K562 (cell line): Measurements from ENCODE around the gene HPN. TPM values are rescaled to one million over a fixed set of nuclear protein-coding genes. Genes with fewer than 3 reads are reported as not detected.

Experiments used
- ATAC-seq: fragments of 200-7000 bp; cut with Tn5 transposase; 3 replicates; pipeline ENCODE4 v1.9.1; 2020; ENCODE audit warnings: moderate library complexity
- BruUV-seq: library from RNA; stranded (reverse); fragments of 400-500 nt; replicated peaks from 2 replicates; lab custom pipeline; 2021; lab: Mats Ljungman, UMichigan
- CTCF ChIA-PET: fragments of 300-600 bp; formaldehyde crosslinking; extraction: SDS; loops from one replicate; lab custom pipeline; 2021; ENCODE audit warnings: low intra/inter-chr PET ratio; lab: Yijun Ruan, JAX
- POLR2A ChIA-PET: fragments of 300-600, 350-650 bp; sonication (Branson Sonifier 250); formaldehyde crosslinking; extraction: SDS; loops from one replicate; lab custom pipeline; 2021; ENCODE audit warnings: antibody characterized with exemption, inconsistent platforms; lab: Yijun Ruan, JAX
- DNase-seq, 4 experiments: peaks; one replicate each; pipeline versions ENCODE4 v3.0.0 to v3.0.0-alpha.2; 2011 to 2018; ENCODE audit warnings: low spot score in 3 of 4, mixed read lengths in 3 of 4; ENCODE audit errors: extremely low read depth in 1 of 4
- FAIRE-seq: peaks from 2 replicates; lab custom pipeline; 2011; peaks lifted over from hg19 to GRCh38; lab: Jason Lieb, UNC
- H2AFZ ChIP-seq: 2 replicates; pipeline ENCODE4 v1.6.0; 2011; ENCODE audit warnings: low read depth, low read length, control low read depth, inconsistent platforms
- H3K27ac ChIP-seq: fragments of 200-600 bp; 3 replicates; pipeline ENCODE4 v1.8.0; 2011; ENCODE audit warnings: low read depth, mild to moderate bottlenecking, control low read depth, inconsistent platforms, low read length, moderate library complexity, mixed read lengths; ENCODE audit errors: extremely low read depth
- H3K27me3 ChIP-seq, 2 experiments: fragments of 300-600 bp in 1 of 2; 2 replicates in 1 of 2; 3 replicates in 1 of 2; pipeline versions ENCODE4 v1.6.0 to v1.8.0; 2011; ENCODE audit warnings: inconsistent platforms in 2 of 2, low read length in 2 of 2, mild to moderate bottlenecking in 1 of 2, mixed read lengths in 1 of 2, moderate library complexity in 1 of 2; ENCODE audit not compliant: control insufficient read depth in 2 of 2, insufficient read depth in 2 of 2
- H3K36me3 ChIP-seq: fragments of 300-600 bp; 3 replicates; pipeline ENCODE4 v1.8.0; 2011; ENCODE audit warnings: mild to moderate bottlenecking, low read length, inconsistent platforms; ENCODE audit not compliant: control insufficient read depth, insufficient read depth
- H3K4me1 ChIP-seq, 2 experiments: fragments of 200-600 bp in 1 of 2; replicated peaks in 1 of 2; 2 replicates in 1 of 2; 3 replicates in 1 of 2; pipeline versions ENCODE4 v1.5.1 to v1.8.0; 2011; ENCODE audit warnings: inconsistent platforms in 2 of 2, low read length in 2 of 2, mild to moderate bottlenecking in 1 of 2, mixed read lengths in 1 of 2, moderate library complexity in 1 of 2; ENCODE audit not compliant: control insufficient read depth in 2 of 2, insufficient read depth in 2 of 2
- H3K4me2 ChIP-seq: 2 replicates; pipeline ENCODE4 v1.6.1; 2011; ENCODE audit warnings: low read length, control low read depth, inconsistent platforms, mixed read lengths; ENCODE audit not compliant: insufficient read depth
- H3K4me3 ChIP-seq: fragments of 200-600 bp; sonication (generic), shearing (Covaris generic); 2 replicates; pipeline ENCODE4 v1.5.1; 2016; ENCODE audit warnings: control low read depth, inconsistent platforms
- H3K79me2 ChIP-seq: fragments of 200-600 bp; 3 replicates; pipeline ENCODE4 v1.8.0; 2011; ENCODE audit warnings: low read length, inconsistent platforms; ENCODE audit not compliant: control insufficient read depth, insufficient read depth
- H3K9ac ChIP-seq, 2 experiments: 2 replicates each; pipeline versions ENCODE4 v1.6.0 to v1.6.1; 2011; ENCODE audit warnings: low read depth in 2 of 2, low read length in 2 of 2, control low read depth in 1 of 2, inconsistent platforms in 1 of 2, mild to moderate bottlenecking in 1 of 2, mixed read lengths in 1 of 2; ENCODE audit not compliant: insufficient read depth in 1 of 2
- H3K9me1 ChIP-seq: one replicate; pipeline ENCODE4 v1.6.0; 2011; ENCODE audit warnings: inconsistent platforms, mild to moderate bottlenecking, low read length, moderate library complexity; ENCODE audit not compliant: control insufficient read depth, insufficient read depth
- H3K9me3 ChIP-seq: replicated peaks from 2 replicates; pipeline ENCODE4 v1.5.1; 2011; ENCODE audit warnings: low read depth, low read length, inconsistent platforms; ENCODE audit not compliant: control insufficient read depth, insufficient read depth
- H4K20me1 ChIP-seq: replicated peaks from 2 replicates; pipeline ENCODE4 v1.6.1; 2011; ENCODE audit warnings: low read length, inconsistent platforms, mixed read lengths; ENCODE audit not compliant: control insufficient read depth, insufficient read depth
- CREB1 ChIP-seq, 2 experiments: sonication (generic) in 1 of 2; formaldehyde crosslinking in 1 of 2; IDR thresholded peaks; 2 replicates each; pipeline versions ENCODE4 v1.6.1 to v1.8.0; 2012 to 2022; ENCODE audit warnings: inconsistent platforms in 1 of 2, mild to moderate bottlenecking in 1 of 2, missing genetic modification reagents in 1 of 2, moderate library complexity in 1 of 2
- JUND ChIP-seq, 2 experiments: IDR thresholded peaks; 2 replicates in 1 of 2; 3 replicates in 1 of 2; pipeline ENCODE4 v1.6.1; 2011; ENCODE audit warnings: borderline replicate concordance in 2 of 2, low read depth in 2 of 2, low read length in 2 of 2, improper control_type of control experiment in 1 of 2, missing biosample characterization in 1 of 2, missing genetic modification characterization in 1 of 2, missing genetic modification reagents in 1 of 2
- NEUROD1 ChIP-seq: fragments of 150-350 bp; IDR thresholded peaks from 2 replicates; pipeline ENCODE4 v1.6.1; 2014; ENCODE audit warnings: borderline replicate concordance, low read length, low read depth; ENCODE audit not compliant: partially characterized antibody
- NFE2 ChIP-seq: IDR thresholded peaks from 2 replicates; pipeline ENCODE4 v1.6.1; 2014; ENCODE audit warnings: antibody characterized with exemption, low read depth
- NONO ChIP-seq, 2 experiments: fragments of 200-400 bp in 1 of 2; fragments of 450-650 bp in 1 of 2; formaldehyde crosslinking in 1 of 2; IDR thresholded peaks; 2 replicates each; pipeline ENCODE4 v1.6.1; 2017; ENCODE audit warnings: low read depth in 2 of 2, mild to moderate bottlenecking in 2 of 2, moderate library complexity in 2 of 2, low read length in 1 of 2
- NR2C2 ChIP-seq, 2 experiments: fragments of 200-800 bp in 1 of 2; sonication (Bioruptor generic) in 1 of 2; sonication (generic) in 1 of 2; formaldehyde crosslinking in 1 of 2; IDR thresholded peaks; 2 replicates each; pipeline versions ENCODE4 v1.6.1 to v1.8.0; 2016 to 2022; ENCODE audit warnings: mild to moderate bottlenecking in 1 of 2, missing compliant biosample characterization in 1 of 2, missing genetic modification characterization in 1 of 2, missing genetic modification reagents in 1 of 2
- RBBP5 ChIP-seq: fragments of 200-600 bp; sonication (generic); IDR thresholded peaks from 2 replicates; pipeline ENCODE4 v1.6.1; 2012; ENCODE audit warnings: borderline replicate concordance, mild to moderate bottlenecking, low read length, control low read depth, inconsistent platforms; ENCODE audit not compliant: insufficient read depth, poor library complexity, severe bottlenecking
- TAF1 ChIP-seq: IDR thresholded peaks from 2 replicates; pipeline ENCODE4 v1.6.1; 2011; ENCODE audit warnings: mild to moderate bottlenecking, low read length, moderate library complexity; ENCODE audit not compliant: insufficient read depth, control insufficient read depth, severe bottlenecking; ENCODE audit errors: extremely low read depth
- ZEB2 ChIP-seq: fragments of 450-650 bp; IDR thresholded peaks from 2 replicates; pipeline ENCODE4 v1.6.1; 2016
- WGBS: fragments of 100-300 bp; shearing (Covaris generic); methylation state at CpG from one replicate; pipeline ENCODE4 v1.1.6; 2016; ENCODE audit warnings: low coverage, mixed read lengths; ENCODE audit not compliant: insufficient coverage; ENCODE audit errors: missing lambda C conversion rate; 5-methylcytosine and 5-hydroxymethylcytosine counted together
- in situ Hi-C: fragments of 300-500 bp; cut with MboI; formaldehyde crosslinking; loops from 4 replicates; pipeline ENCODE4 v1.15.0; 2018; ENCODE audit warnings: inconsistent platforms, mixed read lengths
- intact Hi-C: fragments of 100-400 bp; cut with micrococcal nuclease; formaldehyde crosslinking; loops from 2 replicates; pipeline ENCODE4 v1.14.2; 2022
- polyA plus RNA-seq, 8 experiments: library from polyadenylated mRNA; depleted of rRNA in 4 of 8; stranded (reverse) in 5 of 8; unstranded in 3 of 8; fragments of >200 nt; fragmentation: Nextera tagmentation in 2 of 8; fragmentation: Illumina TruSeq in 1 of 8; extraction: Ambion mirVana in 2 of 8; extraction: Trizol in 1 of 8; gene quantifications; 2 replicates each; pipeline versions ENCODE4 v1.2.1 to v1.2.3, GENCODE V29; 2011 to 2014; ENCODE audit warnings: inconsistent platforms in 1 of 8, missing spikeins in 1 of 8
- total RNA-seq, 7 experiments: library from RNA; depleted of rRNA in 6 of 7; stranded (reverse); fragments of >200 nt in 6 of 7; fragmentation: Illumina TruSeq in 2 of 7; extraction: Trizol in 2 of 7; gene quantifications; 2 replicates each; pipeline versions ENCODE4 v1.2.1 to v1.2.3, GENCODE V29; 2011 to 2021; ENCODE audit warnings: low replicate concordance in 1 of 7
- TF ChIP-seq, protein P1 (sequence below): fragments of 250-450 bp; sonication (Bioruptor Pico); IDR thresholded peaks from 2 replicates; pipeline ENCODE4 v1.8.0; 2021; ENCODE audit warnings: moderate library complexity, mild to moderate bottlenecking, inconsistent platforms
- TF ChIP-seq, protein P2 (sequence below): conservative IDR thresholded peaks from 2 replicates; pipeline ENCODE4 v1.6.1; 2011; ENCODE audit warnings: low read depth, mild to moderate bottlenecking, low read length; ENCODE audit not compliant: control insufficient read depth
- TF ChIP-seq, protein P3 (sequence below): sonication (generic); formaldehyde crosslinking; IDR thresholded peaks from 2 replicates; pipeline ENCODE4 v1.9.0; 2022; ENCODE audit warnings: mild to moderate bottlenecking, missing genetic modification reagents
- TF ChIP-seq, protein P4 (sequence below): sonication (generic); formaldehyde crosslinking; IDR thresholded peaks from 2 replicates; pipeline ENCODE4 v1.8.1; 2023; ENCODE audit warnings: mild to moderate bottlenecking, missing genetic modification reagents

HPN gene
- total and polyA plus RNA-seq, 9 of the 15 experiments (the other 6 are each of a cell fraction or from before 2014, with no cell fraction given), result 0.10 to 0.20 TPM; not detected in 7

DNA sequence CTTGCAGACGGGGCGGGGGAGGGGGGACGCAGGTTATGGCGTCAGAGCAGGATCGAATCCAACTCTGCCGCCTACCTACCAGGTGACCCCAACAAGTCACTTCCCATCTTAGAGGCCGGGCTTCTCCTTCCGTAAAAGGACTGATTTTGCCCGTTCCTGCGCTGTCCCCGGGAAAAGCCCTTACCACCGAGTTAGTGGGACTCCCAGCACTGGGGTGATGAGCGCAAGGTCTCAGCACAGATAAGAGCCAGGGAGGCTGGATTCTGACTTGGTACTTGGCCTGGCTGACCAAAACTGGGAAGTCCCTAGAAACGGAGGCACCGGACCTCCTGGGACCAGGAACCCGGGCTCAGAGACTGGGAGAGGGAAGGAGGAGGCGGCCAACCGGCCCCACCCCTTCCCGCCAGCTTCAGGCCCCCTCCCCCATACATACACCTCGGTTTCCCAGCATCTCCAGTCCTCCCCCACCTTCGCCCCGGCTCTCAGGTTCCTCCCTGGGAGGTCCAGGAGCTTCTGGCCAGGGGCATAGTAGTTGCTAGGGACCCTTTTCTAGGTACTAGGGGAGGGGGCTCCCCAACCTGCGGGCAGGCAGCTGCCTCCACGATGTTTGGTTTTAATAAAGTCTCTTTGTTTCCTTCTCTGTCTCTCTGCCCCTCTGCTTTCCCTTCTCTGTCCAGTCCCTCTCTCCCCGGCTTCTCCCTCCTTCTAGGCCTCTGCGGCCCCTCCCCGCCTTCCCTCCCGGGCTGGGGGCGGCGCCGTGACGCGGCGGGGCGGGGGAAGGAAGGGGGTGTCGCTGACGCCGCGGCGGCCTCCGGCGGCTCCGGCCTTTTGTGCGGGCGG is 41.8 kb upstream of the HPN start, which contains the start of gene GRAMD1A:
GRAMD1A (plus strand) TSS at position 826 of the 840 bp plus-strand sequence. CDS start 156 bp downstream, outside the sequence.
- no peaks in the 10 kb centered on the region for H3K27me3 ChIP-seq
- H3K4me2 ChIP-seq, result peak within 1 kb of the TSS; percentile 93
- in situ Hi-C loops (no loop called here), intact Hi-C loops (no loop called here)
- CTCF ChIA-PET, result interaction anchor here (0.7 kb wide), 1 partner anchor 94 kb away, joined by 3 read pairs; no protein-coding TSS in a partner anchor
- FAIRE-seq (peak; percentile 85), ATAC-seq (peak; percentile 86), DNase-seq (peak; percentile 89 to 96 (median 94))
- H3K36me3 ChIP-seq, result peaks cover 27% of the 10 kb centered on the region; the same call in 2 of the 3 replicates
- H3K27ac ChIP-seq, result peak within 1 kb of the TSS; percentile 80
- H3K4me3 ChIP-seq, result peak within 1 kb of the TSS; percentile 77
- peaks cover 27 to 52% of the 10 kb centered on the region in 2 experiments for H3K4me1 ChIP-seq
- peaks cover 49% of the 10 kb centered on the region for H3K79me2 ChIP-seq
- BruUV-seq, result TSS peak; percentile 97
- 5% methylated on average over 26 of the region's 45 CpGs for WGBS
- H3K9me3 ChIP-seq, result no peaks in the 10 kb centered on the region
- peak within 1 kb of the TSS; percentile 70 to 95 for H3K9ac ChIP-seq
- H2AFZ ChIP-seq, result peak within 1 kb of the TSS; percentile 78
- peaks cover 6% of the 10 kb centered on the region for H4K20me1 ChIP-seq
- no peaks in the 10 kb centered on the region for H3K9me1 ChIP-seq
- POLR2A ChIA-PET, result interaction anchor here (0.6 to 2.2 kb wide), 6 partner anchors 10 to 358 kb away, joined by 3 to 9 read pairs (median 4); no protein-coding TSS in a partner anchor
- no peak for TF ChIP-seq RBBP5
- TF ChIP-seq TAF1, result peak; percentile 82
- TF ChIP-seq JUND (IDR thresholded peaks at IDR 0.05; ENCODE audit: borderline replicate concordance, low read depth, low read length), result no peak
- TF ChIP-seq JUND (tag; IDR thresholded peaks at IDR 0.05; ENCODE audit: borderline replicate concordance, low read depth, low read length), result 0 out of 3 replicates have a peak, but pooled peaks have one; percentile 8
- no peak for TF ChIP-seq NFE2
- TF ChIP-seq ZEB2, result peak; percentile 7; the same call in 1 of the 2 replicates
- TF ChIP-seq, protein P1, sequence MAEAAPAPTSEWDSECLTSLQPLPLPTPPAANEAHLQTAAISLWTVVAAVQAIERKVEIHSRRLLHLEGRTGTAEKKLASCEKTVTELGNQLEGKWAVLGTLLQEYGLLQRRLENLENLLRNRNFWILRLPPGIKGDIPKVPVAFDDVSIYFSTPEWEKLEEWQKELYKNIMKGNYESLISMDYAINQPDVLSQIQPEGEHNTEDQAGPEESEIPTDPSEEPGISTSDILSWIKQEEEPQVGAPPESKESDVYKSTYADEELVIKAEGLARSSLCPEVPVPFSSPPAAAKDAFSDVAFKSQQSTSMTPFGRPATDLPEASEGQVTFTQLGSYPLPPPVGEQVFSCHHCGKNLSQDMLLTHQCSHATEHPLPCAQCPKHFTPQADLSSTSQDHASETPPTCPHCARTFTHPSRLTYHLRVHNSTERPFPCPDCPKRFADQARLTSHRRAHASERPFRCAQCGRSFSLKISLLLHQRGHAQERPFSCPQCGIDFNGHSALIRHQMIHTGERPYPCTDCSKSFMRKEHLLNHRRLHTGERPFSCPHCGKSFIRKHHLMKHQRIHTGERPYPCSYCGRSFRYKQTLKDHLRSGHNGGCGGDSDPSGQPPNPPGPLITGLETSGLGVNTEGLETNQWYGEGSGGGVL (CRISPR knock-in tag), result no peak
- TF ChIP-seq, protein P2, sequence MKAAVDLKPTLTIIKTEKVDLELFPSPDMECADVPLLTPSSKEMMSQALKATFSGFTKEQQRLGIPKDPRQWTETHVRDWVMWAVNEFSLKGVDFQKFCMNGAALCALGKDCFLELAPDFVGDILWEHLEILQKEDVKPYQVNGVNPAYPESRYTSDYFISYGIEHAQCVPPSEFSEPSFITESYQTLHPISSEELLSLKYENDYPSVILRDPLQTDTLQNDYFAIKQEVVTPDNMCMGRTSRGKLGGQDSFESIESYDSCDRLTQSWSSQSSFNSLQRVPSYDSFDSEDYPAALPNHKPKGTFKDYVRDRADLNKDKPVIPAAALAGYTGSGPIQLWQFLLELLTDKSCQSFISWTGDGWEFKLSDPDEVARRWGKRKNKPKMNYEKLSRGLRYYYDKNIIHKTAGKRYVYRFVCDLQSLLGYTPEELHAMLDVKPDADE, result 0 out of 2 replicates have a peak, but pooled peaks have one; percentile 2
- no peak for TF ChIP-seq NR2C2 (CRISPR knock-in tag; IDR thresholded peaks at IDR 0.05)
- TF ChIP-seq NR2C2 (tag; IDR thresholded peaks at IDR 0.05), result peak; percentile 22; the same call in 1 of the 2 replicates
- TF ChIP-seq CREB1 (IDR thresholded peaks at IDR 0.05), result peak; percentile 72
- TF ChIP-seq CREB1 (CRISPR knock-in tag; IDR thresholded peaks at IDR 0.05), result peak; percentile 68
- TF ChIP-seq, protein P3, sequence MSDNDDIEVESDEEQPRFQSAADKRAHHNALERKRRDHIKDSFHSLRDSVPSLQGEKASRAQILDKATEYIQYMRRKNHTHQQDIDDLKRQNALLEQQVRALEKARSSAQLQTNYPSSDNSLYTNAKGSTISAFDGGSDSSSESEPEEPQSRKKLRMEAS, result no peak
- no peak for TF ChIP-seq NEUROD1
- TF ChIP-seq, protein P4, sequence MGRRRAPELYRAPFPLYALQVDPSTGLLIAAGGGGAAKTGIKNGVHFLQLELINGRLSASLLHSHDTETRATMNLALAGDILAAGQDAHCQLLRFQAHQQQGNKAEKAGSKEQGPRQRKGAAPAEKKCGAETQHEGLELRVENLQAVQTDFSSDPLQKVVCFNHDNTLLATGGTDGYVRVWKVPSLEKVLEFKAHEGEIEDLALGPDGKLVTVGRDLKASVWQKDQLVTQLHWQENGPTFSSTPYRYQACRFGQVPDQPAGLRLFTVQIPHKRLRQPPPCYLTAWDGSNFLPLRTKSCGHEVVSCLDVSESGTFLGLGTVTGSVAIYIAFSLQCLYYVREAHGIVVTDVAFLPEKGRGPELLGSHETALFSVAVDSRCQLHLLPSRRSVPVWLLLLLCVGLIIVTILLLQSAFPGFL (CRISPR knock-in tag), result no peak
- no peak for TF ChIP-seq NONO (IDR thresholded peaks at IDR 0.05; ENCODE audit: low read depth in 2 of 2, low read length in 1 of 2)
